Prostate gland (tissue), 2 donors: Measurements from ENCODE around the gene NOB1.
"Not testable (repeated sequence)": the region's sequence is repeated elsewhere in the genome, so short reads cannot be mapped to it uniquely, and the experiment has no call there.

Experiments
- POLR2AphosphoS5 ChIP-seq: sonication (generic); formaldehyde crosslinking; IDR thresholded peaks from one replicate; pipeline ENCODE4 v1.6.1; 2017; ENCODE audit warnings: antibody characterized with exemption
- TF ChIP-seq, protein P1 (sequence below), 4 experiments: fragments of 200-600 bp in 2 of 4; fragments of 450-650 bp in 2 of 4; sonication (generic) in 2 of 4; IDR thresholded peaks; 1 replicate in 3 of 4; 2 replicates in 1 of 4; pipeline ENCODE4 v1.5.1; 2016 to 2019; ENCODE audit warnings: antibody characterized with exemption in 4 of 4, mild to moderate bottlenecking in 2 of 4, moderate library complexity in 2 of 4

- TF ChIP-seq, protein P1, sequence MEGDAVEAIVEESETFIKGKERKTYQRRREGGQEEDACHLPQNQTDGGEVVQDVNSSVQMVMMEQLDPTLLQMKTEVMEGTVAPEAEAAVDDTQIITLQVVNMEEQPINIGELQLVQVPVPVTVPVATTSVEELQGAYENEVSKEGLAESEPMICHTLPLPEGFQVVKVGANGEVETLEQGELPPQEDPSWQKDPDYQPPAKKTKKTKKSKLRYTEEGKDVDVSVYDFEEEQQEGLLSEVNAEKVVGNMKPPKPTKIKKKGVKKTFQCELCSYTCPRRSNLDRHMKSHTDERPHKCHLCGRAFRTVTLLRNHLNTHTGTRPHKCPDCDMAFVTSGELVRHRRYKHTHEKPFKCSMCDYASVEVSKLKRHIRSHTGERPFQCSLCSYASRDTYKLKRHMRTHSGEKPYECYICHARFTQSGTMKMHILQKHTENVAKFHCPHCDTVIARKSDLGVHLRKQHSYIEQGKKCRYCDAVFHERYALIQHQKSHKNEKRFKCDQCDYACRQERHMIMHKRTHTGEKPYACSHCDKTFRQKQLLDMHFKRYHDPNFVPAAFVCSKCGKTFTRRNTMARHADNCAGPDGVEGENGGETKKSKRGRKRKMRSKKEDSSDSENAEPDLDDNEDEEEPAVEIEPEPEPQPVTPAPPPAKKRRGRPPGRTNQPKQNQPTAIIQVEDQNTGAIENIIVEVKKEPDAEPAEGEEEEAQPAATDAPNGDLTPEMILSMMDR (IDR thresholded peaks at IDR 0.05): not testable (repeated sequence)
- not testable (repeated sequence) for TF ChIP-seq POLR2AphosphoS5
Measured at GRCh38 chr16:69791391-69791847, 36.7 kb upstream of the NOB1 start.
